Panc1 (cell line): Measurements from ENCODE around the gene H1-8.

Source experiments
- CTCF ChIP-seq: fragments of 450-650 bp; IDR thresholded peaks from 2 replicates; pipeline ENCODE4 v1.5.1; 2017; ENCODE audit warnings: mild to moderate bottlenecking
- POLR2AphosphoS5 ChIP-seq: IDR thresholded peaks from 2 replicates; pipeline ENCODE4 v1.6.1; 2012; ENCODE audit warnings: mild to moderate bottlenecking, low read depth, low read length, moderate library complexity
- REST ChIP-seq, 2 experiments: IDR thresholded peaks; 2 replicates each; pipeline ENCODE4 v1.6.1; 2011 to 2012; ENCODE audit warnings: low read depth in 2 of 2, control low read depth in 1 of 2, low read length in 1 of 2, mild to moderate bottlenecking in 1 of 2, moderate library complexity in 1 of 2; ENCODE audit not compliant: insufficient read depth in 1 of 2
- SIN3A ChIP-seq: IDR thresholded peaks from 2 replicates; pipeline ENCODE4 v1.6.1; 2012; ENCODE audit warnings: low read depth, mild to moderate bottlenecking, low read length, moderate library complexity, borderline replicate concordance; ENCODE audit not compliant: insufficient read depth
- TCF7L2 ChIP-seq: IDR thresholded peaks from 2 replicates; pipeline ENCODE4 v1.6.1; 2011; ENCODE audit warnings: mild to moderate bottlenecking, low read depth, low read length, inconsistent platforms

GRCh38 chr3:129591932-129592331, 49.0 kb downstream of the H1-8 start:
- no peak for TF ChIP-seq CTCF
- no peak for TF ChIP-seq POLR2AphosphoS5
- TF ChIP-seq TCF7L2: no peak
- no peak for TF ChIP-seq SIN3A
- TF ChIP-seq REST (IDR thresholded peaks at IDR 0.05; ENCODE audit: insufficient read depth in 1 of 2, low read depth in 2 of 2, low read length in 1 of 2): no peak
